Measurements from ENCODE around the gene TRIM25. TPM values are rescaled to one million over a fixed set of nuclear protein-coding genes. Genes with fewer than 3 reads are reported as not detected.

Gene TRIM25
- total RNA-seq, 5 donors from 2014 or later (not counting 1 experiment from before 2014, with no cell fraction given), result 41.4 to 59.7 (median 56.1) TPM

- peaks cover 15 to 21% (median 17%) of the 10 kb centered on the region in 3 donors for H3K4me1 Mint-ChIP-seq
- 100% methylated on average over 1 of the region's 4 CpGs for WGBS (ENCODE audit: insufficient coverage)
- no peak for ATAC-seq (replicated peaks in 1 of 4)
Observed at GRCh38 chr17:56917559-56918296, 3.9 kb upstream of the TRIM25 start.

GRCh38 chr17:56914581-56915273 is 878 bp upstream of the TRIM25 start:
- Histone ChIP-seq H3K36me3 (ENCODE audit: control insufficient read depth in 2 of 2, extremely low read depth in 1 of 2, insufficient read depth in 1 of 2, low read length in 1 of 2) (peaks cover 0 to 5% of the 10 kb centered on the region in 2 donors), H3K4me3 (ENCODE audit: control insufficient read depth in 1 of 2, extremely low read depth in 1 of 2, low read length in 1 of 2) (peak overlapping the region; percentile 93 to 98), H3K4me1 (ENCODE audit: control insufficient read depth in 1 of 2, extremely low read depth in 1 of 2, insufficient read depth in 2 of 2, low read length in 2 of 2) (peaks cover 14 to 46% of the 10 kb centered on the region in 2 experiments), H3K27ac (ENCODE audit: low read length) (peak overlapping the region; percentile 80), H3K27me3 (replicated peaks in 1 of 2; ENCODE audit: control insufficient read depth in 2 of 2, extremely low read depth in 1 of 2, insufficient read depth in 2 of 2, low read length in 1 of 2) (no peaks in the 10 kb centered on the region), H3K9me3 (peaks cover 3% of the 10 kb centered on the region)
- no peak for ATAC-seq (replicated peaks in 1 of 4)
- Mint-ChIP-seq H3K27ac (peak overlapping the region; percentile 91 to 93), H3K36me3 (peaks cover 3% of the 10 kb centered on the region), H3K27me3 (no peaks in the 10 kb centered on the region), H3K4me1 (peaks cover 41 to 46% (median 41%) of the 10 kb centered on the region in 3 donors), H3K4me3 (peak overlapping the region; percentile 86 to 95 (median 94)), H3K9me3 (peaks cover 0 to 13% (median 0%) of the 10 kb centered on the region in 3 donors)
- 15% methylated on average over 6 of the region's 14 CpGs for WGBS (ENCODE audit: insufficient coverage)
- ChIA-PET POLR2A (no interaction called here), CTCF (interaction anchor here in 1 of 2 donors (1.1 to 1.2 kb wide), 2 partner anchors 25 to 95 kb away, joined by 4 to 8 read pairs; no protein-coding TSS in a partner anchor)
- peak in 1 of 35 experiments; percentile 18 for DNase-seq

More at GRCh38 chr17:56917559-56918296, 3.9 kb upstream of the TRIM25 start:
- H3K27ac ChIP-seq (ENCODE audit: low read length), result no peak overlapping the region
- Mint-ChIP-seq H3K9me3 (peaks cover 0 to 14% (median 0%) of the 10 kb centered on the region in 3 donors), H3K36me3 (no peaks in the 10 kb centered on the region), H3K27me3 (no peaks in the 10 kb centered on the region), H3K4me3 (no peak overlapping the region), H3K27ac (no peak overlapping the region)
- H3K9me3 ChIP-seq, result peaks cover 3% of the 10 kb centered on the region
- ChIA-PET POLR2A (no interaction called here), CTCF (interaction anchor here in 1 of 2 donors (0.7 kb wide), 1 partner anchor 13 kb away, joined by 3 read pairs; no protein-coding TSS in a partner anchor)
- no peaks in the 10 kb centered on the region for H3K27me3 ChIP-seq (replicated peaks in 1 of 2; ENCODE audit: control insufficient read depth in 2 of 2, extremely low read depth in 1 of 2, insufficient read depth in 2 of 2, low read length in 1 of 2)
- DNase-seq, result no peak
- H3K36me3 ChIP-seq (ENCODE audit: control insufficient read depth in 2 of 2, extremely low read depth in 1 of 2, insufficient read depth in 1 of 2, low read length in 1 of 2), result no peaks in the 10 kb centered on the region
- H3K4me1 ChIP-seq (ENCODE audit: control insufficient read depth in 1 of 2, extremely low read depth in 1 of 2, insufficient read depth in 2 of 2, low read length in 2 of 2), result peaks cover 6 to 18% of the 10 kb centered on the region in 2 experiments
- no peak overlapping the region for H3K4me3 ChIP-seq (ENCODE audit: control insufficient read depth in 1 of 2, extremely low read depth in 1 of 2, low read length in 1 of 2)

- Mint-ChIP-seq H3K36me3 (peaks cover 10% of the 10 kb centered on the region), H3K9me3 (peaks cover 0 to 11% (median 0%) of the 10 kb centered on the region in 3 donors), H3K27ac (peak overlapping the region; percentile 90 to 96), H3K27me3 (no peaks in the 10 kb centered on the region), H3K4me1 (peaks cover 51 to 59% (median 53%) of the 10 kb centered on the region in 3 donors), H3K4me3 (peak overlapping the region; percentile 86 to 95 (median 94))
- ChIA-PET CTCF (interaction anchor here in 1 of 2 donors (0.6 to 1.2 kb wide), 4 partner anchors 26 to 94 kb away, joined by 4 to 8 read pairs (median 4); partner anchors contain the start of gene COIL), POLR2A (interaction anchor here (0.6 to 0.8 kb wide), 4 partner anchors 12 to 81 kb away, joined by 3 to 5 read pairs (median 4); no protein-coding TSS in a partner anchor)
- DNase-seq (peak in 1 of 35 experiments; percentile 4), ATAC-seq (replicated peaks in 1 of 4) (peak; percentile 70 to 76 (median 72))
- Histone ChIP-seq H3K27me3 (replicated peaks in 1 of 2; ENCODE audit: control insufficient read depth in 2 of 2, extremely low read depth in 1 of 2, insufficient read depth in 2 of 2, low read length in 1 of 2) (no peaks in the 10 kb centered on the region), H3K9me3 (peaks cover 3% of the 10 kb centered on the region), H3K4me1 (ENCODE audit: control insufficient read depth in 1 of 2, extremely low read depth in 1 of 2, insufficient read depth in 2 of 2, low read length in 2 of 2) (peaks cover 14 to 55% of the 10 kb centered on the region in 2 experiments), H3K27ac (ENCODE audit: low read length) (peak overlapping the region; percentile 80), H3K36me3 (ENCODE audit: control insufficient read depth in 2 of 2, extremely low read depth in 1 of 2, insufficient read depth in 1 of 2, low read length in 1 of 2) (peaks cover 0 to 6% of the 10 kb centered on the region in 2 donors), H3K4me3 (ENCODE audit: control insufficient read depth in 1 of 2, extremely low read depth in 1 of 2, low read length in 1 of 2) (peak overlapping the region; percentile 93 to 98)
- under 1% methylated on average over 44 of the region's 44 CpGs for WGBS (ENCODE audit: insufficient coverage)
Observed at GRCh38 chr17:56913353-56913866, 439 bp downstream of the TRIM25 start.

- ATAC-seq (replicated peaks in 1 of 4), result no peak
- Histone ChIP-seq H3K9me3 (peaks cover 2% of the 10 kb centered on the region), H3K4me3 (ENCODE audit: control insufficient read depth in 1 of 2, extremely low read depth in 1 of 2, low read length in 1 of 2) (peak overlapping the region; percentile 93 to 98), H3K4me1 (ENCODE audit: control insufficient read depth in 1 of 2, extremely low read depth in 1 of 2, insufficient read depth in 2 of 2, low read length in 2 of 2) (peaks cover 14 to 59% of the 10 kb centered on the region in 2 experiments), H3K27ac (ENCODE audit: low read length) (peak overlapping the region; percentile 15), H3K27me3 (replicated peaks in 1 of 2; ENCODE audit: control insufficient read depth in 2 of 2, extremely low read depth in 1 of 2, insufficient read depth in 2 of 2, low read length in 1 of 2) (no peaks in the 10 kb centered on the region), H3K36me3 (ENCODE audit: control insufficient read depth in 2 of 2, extremely low read depth in 1 of 2, insufficient read depth in 1 of 2, low read length in 1 of 2) (peaks cover 0 to 10% of the 10 kb centered on the region in 2 donors)
- H3K4me1 Mint-ChIP-seq, result peaks cover 56 to 64% (median 58%) of the 10 kb centered on the region in 3 donors
- H3K36me3 Mint-ChIP-seq, result peaks cover 14% of the 10 kb centered on the region
- peaks cover 0 to 9% (median 0%) of the 10 kb centered on the region in 3 donors for H3K9me3 Mint-ChIP-seq
- H3K4me3 Mint-ChIP-seq, result peak overlapping the region; percentile 86 to 95 (median 94)
- WGBS (ENCODE audit: insufficient coverage), result 0% methylated on average over 1 of the region's 7 CpGs
- no peak for DNase-seq
- H3K27me3 Mint-ChIP-seq, result no peaks in the 10 kb centered on the region
- ChIA-PET POLR2A (no interaction called here), CTCF (no interaction called here)
- H3K27ac Mint-ChIP-seq, result peak overlapping the region; percentile 90 to 96
Observed at GRCh38 chr17:56913000-56913311, 893 bp downstream of the TRIM25 start.

DNA sequence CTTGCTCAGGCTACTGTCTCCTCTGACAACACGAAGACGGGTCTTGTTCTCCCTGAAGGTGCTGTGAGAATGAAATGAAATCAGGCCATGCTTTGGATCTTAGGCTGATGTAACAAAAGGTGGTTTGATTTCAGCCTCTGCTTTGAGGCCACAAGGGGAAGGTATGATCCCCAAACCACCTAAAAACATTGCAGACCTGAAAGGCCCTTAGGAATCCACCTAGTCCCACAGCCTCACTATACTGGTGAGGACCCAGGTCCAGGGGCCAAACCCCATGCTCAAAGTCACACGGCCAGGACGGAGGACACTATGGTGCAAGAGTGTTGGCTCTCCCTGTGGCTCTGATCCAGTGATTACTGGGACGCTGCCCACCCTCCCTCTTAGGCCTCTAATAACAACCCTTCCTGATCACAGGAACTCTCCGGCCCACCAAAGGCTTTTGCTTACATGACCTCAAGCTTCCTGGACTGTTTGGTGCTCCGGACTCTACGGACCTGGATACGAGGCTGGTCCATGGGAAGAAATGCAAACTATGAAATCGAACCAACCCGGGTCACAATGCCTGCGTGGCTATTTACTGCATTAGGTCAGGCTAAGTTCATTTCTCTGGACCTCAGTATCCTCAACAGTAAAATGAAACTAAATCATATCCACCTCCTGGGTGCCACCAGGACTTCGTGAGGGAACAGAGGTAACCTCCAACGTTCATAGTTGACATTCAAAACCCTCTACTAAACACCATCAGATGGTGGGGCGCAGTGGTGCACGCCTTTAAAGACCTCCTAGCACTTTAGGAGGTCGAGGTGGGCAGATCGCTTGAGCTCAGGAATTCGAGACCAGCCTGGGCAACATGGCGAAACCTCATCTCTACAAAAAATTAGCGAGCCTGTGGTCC is 1.5 kb downstream of the TRIM25 start:
- ATAC-seq (replicated peaks in 1 of 4), result no peak
- H3K36me3 Mint-ChIP-seq, result peaks cover 18% of the 10 kb centered on the region
- peaks cover 62 to 70% (median 62%) of the 10 kb centered on the region in 3 donors for H3K4me1 Mint-ChIP-seq
- Histone ChIP-seq H3K27me3 (replicated peaks in 1 of 2; ENCODE audit: control insufficient read depth in 2 of 2, extremely low read depth in 1 of 2, insufficient read depth in 2 of 2, low read length in 1 of 2) (no peaks in the 10 kb centered on the region), H3K4me3 (ENCODE audit: control insufficient read depth in 1 of 2, extremely low read depth in 1 of 2, low read length in 1 of 2) (peak overlapping the region; percentile 93 to 98), H3K4me1 (ENCODE audit: control insufficient read depth in 1 of 2, extremely low read depth in 1 of 2, insufficient read depth in 2 of 2, low read length in 2 of 2) (peaks cover 14 to 63% of the 10 kb centered on the region in 2 experiments), H3K9me3 (no peaks in the 10 kb centered on the region), H3K27ac (ENCODE audit: low read length) (peak overlapping the region; percentile 15), H3K36me3 (ENCODE audit: control insufficient read depth in 2 of 2, extremely low read depth in 1 of 2, insufficient read depth in 1 of 2, low read length in 1 of 2) (peaks cover 0 to 16% of the 10 kb centered on the region in 2 donors)
- ChIA-PET POLR2A (interaction anchor here in 1 of 2 donors (0.6 kb wide), 1 partner anchor 319 kb away, joined by 3 read pairs; no protein-coding TSS in a partner anchor), CTCF (no interaction called here)
- WGBS (ENCODE audit: insufficient coverage), result 24% methylated on average over 8 of the region's 21 CpGs
- no peaks in the 10 kb centered on the region for H3K27me3 Mint-ChIP-seq
- H3K27ac Mint-ChIP-seq, result peak overlapping the region; percentile 75 to 96
- H3K4me3 Mint-ChIP-seq, result peak overlapping the region; percentile 86 to 95 (median 94)
- DNase-seq, result peak in 1 of 35 experiments; percentile 15
- peaks cover 0 to 3% (median 0%) of the 10 kb centered on the region in 3 donors for H3K9me3 Mint-ChIP-seq

All from T-cell (primary cell).